Activated naive CD4-positive, alpha-beta T cell treated with anti-CD3 and anti-CD28 coated beads, Interleukin-2, amount 50 U/mL, for 16 hours (primary cell): Measurements from ENCODE around the gene EEPD1.
A peak's percentile ranks its signal among the peaks of the same experiment; 100 is the strongest.

Source experiments
- DNase-seq: peaks from one replicate; pipeline ENCODE4 v3.0.0-alpha.2; 2020

Gene EEPD1

GRCh38 chr7:36284456-36285090, 131.5 kb downstream of the EEPD1 start:
- DNase-seq, result no peak

GRCh38 chr7:36285276-36285675, 132.2 kb downstream of the EEPD1 start:
- DNase-seq, result no peak

GRCh38 chr7:36286226-36286625, 133.2 kb downstream of the EEPD1 start:
- DNase-seq, result peak; percentile 25

DNA sequence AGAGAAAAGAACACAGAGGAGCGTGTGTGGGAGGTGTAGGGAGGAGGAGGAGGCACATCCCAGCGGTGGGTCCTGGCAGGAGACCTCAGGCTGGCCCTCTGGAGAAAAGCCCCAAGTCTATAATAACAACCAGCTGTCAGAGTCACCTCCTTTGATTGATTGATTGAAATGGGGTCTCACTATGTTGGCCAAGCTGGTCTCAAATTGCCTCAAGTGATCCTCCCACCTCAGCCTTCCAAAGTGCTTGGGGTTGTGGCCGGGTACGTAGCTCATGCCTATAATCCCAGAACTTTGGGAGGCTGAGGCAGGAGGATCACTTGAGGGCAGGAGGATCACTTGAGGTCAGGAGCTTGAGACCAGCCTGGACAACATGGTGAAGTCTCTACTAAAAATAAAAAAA, 133.6 kb downstream of the EEPD1 start:
- DNase-seq, result no peak

DNA sequence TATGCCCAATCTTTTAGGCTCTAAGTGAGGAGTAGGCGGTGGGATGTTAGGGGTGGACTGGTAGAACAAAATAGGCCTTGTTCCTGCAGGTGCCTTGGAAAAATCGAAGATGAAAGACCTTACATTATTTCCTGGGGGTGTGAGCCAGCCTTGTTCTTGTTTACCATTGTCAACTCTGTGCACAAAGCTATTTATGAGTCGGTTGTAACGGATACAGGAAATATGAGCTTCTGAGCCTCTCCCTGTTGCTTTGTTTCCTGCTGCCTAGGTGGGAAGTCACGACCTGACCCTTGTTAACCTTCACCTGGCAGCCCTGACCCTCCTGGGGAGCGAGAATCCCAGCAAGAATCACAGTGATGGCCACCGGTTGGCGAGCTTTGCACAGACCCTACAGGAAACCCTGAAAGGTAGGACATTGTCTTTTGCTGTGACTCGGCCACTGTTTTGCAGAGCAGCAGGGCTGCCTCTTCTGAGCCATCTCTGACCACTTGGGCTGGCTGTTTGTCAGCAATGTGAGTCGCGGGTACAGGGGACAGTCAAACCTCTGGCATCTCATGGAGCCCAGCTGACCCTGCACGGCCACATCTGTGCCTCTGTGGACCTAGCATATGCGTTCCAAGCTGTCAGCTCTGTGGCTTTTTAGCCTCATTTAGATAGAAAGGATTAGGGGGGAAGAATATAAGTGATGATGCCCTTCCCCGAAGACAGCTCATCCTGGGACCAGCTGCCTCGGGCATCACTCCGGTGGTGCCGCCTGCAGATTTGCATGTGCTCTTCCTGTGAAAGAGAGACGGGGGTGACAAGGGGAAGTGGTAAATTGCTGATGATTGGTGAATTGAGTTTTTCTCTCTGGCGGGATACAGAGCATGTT, 134.6 kb downstream of the EEPD1 start:
- no peak for DNase-seq

- DNase-seq, result no peak
Observed at GRCh38 chr7:36288501-36288900, 135.4 kb downstream of the EEPD1 start.

DNA sequence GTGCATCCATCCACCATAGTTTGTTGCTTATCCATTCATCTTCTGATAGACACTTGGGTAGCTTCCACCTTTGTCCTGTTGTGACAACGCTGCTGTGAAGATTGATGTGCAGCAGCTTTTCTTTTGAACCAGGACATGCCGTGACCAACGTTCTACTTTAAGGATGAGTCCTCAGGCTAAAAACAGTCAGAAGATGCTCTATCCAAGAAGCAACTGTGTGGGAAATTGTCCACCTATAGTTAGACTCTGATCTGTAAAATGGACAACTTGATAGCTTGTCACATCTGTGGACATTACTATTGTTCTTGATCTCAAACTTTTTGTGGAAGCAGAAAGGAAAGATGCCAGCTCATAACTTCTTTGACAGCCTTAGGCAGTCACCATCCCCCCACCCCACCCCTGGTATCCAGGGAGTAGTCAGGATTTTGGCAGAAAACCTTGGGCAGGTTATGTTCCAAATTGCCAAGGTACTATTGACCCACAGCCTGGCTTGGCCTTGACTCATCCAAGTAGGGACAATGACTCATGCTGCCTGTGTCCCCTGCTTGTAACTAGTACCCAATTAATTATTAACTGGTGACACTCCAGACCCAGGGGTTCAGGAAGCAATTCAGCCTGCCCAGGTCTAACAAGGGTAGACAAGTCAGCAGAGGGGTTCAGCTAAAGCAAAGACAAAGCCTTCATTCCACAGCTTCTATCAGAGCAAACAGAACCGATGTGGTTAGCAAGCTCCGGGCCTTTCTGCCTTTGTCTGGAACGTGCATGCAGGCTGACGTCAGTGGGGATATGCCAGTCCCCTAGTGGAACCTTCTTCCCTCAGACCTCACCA, 137.0 kb downstream of the EEPD1 start:
- DNase-seq, result no peak

DNA sequence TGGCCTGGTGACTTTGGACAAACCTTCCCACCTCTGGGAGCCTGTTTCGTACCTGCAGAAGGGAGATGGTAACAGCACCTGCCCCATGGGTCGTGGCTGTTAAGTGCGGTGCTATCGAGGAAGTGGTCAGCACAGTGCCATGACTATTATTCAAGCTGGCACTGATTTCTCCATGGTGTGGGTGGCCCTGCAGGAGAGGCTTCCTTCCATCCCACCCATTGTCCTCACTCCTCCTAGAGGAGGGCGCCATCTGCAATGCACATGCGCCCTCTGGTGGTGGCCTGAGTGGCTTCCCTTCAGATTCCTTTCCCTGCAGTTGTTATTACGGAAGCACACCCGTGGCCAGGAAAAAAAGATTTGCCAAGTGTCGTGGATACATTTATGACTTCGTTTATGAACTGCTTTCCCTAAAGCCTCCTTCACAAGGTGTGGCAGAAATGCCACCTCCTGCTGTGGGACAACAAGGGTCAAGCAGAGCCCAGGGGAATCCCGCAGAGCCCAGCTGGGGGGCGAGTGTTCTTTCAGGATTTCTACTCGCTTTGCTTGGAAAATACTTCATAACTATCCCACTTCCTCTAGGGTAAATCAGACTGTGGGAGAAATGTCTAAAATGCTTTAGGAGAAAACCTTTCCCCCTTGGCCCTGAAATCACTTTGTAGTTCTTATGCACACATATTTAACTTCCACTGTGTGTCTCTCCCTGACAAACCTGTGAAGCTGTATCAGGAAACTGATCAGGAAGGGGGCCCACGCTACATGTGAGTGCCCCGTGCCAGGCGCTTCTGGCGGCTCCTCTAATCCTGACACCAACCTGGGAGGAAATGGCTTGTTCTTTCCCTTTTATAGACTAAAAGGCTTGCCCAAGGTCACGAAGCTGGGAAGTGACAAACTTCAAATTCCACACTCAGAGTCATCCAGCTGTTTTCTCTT, 138.6 kb downstream of the EEPD1 start:
- DNase-seq, result peak; percentile 74

DNA sequence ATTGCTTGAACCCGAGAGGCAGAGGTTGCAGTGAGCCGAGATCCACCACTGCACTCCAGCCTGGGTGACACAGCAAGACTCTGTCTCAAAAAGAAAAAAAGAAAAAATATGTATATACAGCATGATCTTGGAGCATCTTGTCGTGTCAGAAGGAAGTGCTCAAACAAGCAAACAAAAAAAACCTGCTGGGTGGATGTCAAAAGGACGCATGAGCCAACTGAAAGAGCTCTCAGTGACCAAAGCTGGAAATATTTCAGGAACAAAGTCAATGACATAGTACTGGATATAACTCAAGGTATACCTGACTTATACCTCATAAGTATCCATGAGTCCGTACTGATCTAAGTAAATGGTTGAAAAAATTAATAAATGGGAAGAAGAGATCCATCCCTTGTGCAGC, 142.0 kb downstream of the EEPD1 start:
- DNase-seq, result no peak

DNA sequence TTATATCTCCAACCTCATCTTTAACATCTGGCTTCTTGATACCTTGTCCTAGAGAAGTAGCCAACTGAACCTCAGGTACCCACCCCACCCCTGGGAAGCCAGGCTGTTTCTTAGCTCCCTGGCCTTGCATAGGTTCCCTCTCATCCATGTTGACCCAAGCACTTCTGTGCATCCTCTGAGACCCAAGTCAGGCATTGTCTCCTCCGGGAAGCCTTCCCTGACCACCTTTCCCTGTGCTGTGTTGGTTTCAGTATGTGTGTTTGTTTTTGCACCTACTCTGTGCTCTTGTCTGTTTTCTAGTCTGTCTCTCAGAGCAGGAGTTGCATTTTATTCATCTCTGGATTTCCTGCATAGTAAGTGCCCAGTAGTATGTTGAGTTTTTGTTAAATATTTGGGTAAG, 143.2 kb downstream of the EEPD1 start:
- DNase-seq, result no peak

GRCh38 chr7:36297364-36298009, 144.4 kb downstream of the EEPD1 start:
- DNase-seq, result no peak

DNA sequence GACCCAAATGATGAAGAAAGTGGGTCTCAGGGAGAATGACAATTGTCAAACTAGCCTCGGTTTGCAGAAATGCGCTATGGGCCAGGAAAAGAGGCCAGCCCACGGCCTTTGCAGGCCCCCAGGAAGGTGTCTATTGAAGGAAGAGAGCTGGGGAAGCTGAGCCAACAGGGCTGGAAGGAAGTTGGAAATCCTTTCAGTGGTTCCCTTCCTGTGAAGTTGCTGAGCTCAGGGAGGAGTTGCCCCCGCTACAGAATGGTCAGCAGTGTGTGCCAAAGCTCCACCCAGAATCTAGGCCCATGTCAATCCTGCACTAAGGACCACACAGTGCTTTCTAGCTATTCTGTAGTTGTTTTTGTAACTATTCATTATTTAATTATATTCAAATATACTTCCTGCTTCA, 145.1 kb downstream of the EEPD1 start:
- DNase-seq, result no peak

- no peak for DNase-seq
Observed at GRCh38 chr7:36299223-36299774, 146.2 kb downstream of the EEPD1 start.

DNA sequence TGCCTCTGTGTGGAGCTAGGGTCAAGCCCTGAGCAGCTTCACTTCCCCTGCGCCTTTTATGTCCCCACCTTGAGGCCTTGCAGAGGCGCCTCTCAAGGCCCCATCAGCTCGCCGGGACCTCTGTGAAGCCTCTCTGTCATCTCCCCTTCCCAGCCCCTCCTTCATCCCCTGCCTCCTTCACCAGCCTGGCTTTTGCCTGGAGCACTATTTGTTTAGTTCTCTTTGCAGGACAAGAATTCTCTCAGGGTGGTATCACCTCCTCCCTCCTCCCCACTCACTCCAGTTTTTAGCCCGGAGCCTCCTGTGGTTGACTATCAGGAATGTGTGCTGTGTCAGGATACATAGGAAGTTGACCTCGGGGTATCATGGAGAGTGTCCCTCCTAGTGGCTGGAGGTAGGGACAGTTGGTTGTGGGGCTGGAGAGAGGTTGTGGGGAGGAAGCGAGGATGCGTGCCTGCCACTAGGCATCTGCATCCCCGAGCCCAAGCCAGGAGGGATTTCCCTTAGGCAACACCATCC, 146.8 kb downstream of the EEPD1 start:
- DNase-seq, result no peak

- no peak for DNase-seq
Observed at GRCh38 chr7:36300696-36301350, 147.8 kb downstream of the EEPD1 start.

GRCh38 chr7:36301914-36302771, 149.1 kb downstream of the EEPD1 start:
- DNase-seq, result no peak

DNA sequence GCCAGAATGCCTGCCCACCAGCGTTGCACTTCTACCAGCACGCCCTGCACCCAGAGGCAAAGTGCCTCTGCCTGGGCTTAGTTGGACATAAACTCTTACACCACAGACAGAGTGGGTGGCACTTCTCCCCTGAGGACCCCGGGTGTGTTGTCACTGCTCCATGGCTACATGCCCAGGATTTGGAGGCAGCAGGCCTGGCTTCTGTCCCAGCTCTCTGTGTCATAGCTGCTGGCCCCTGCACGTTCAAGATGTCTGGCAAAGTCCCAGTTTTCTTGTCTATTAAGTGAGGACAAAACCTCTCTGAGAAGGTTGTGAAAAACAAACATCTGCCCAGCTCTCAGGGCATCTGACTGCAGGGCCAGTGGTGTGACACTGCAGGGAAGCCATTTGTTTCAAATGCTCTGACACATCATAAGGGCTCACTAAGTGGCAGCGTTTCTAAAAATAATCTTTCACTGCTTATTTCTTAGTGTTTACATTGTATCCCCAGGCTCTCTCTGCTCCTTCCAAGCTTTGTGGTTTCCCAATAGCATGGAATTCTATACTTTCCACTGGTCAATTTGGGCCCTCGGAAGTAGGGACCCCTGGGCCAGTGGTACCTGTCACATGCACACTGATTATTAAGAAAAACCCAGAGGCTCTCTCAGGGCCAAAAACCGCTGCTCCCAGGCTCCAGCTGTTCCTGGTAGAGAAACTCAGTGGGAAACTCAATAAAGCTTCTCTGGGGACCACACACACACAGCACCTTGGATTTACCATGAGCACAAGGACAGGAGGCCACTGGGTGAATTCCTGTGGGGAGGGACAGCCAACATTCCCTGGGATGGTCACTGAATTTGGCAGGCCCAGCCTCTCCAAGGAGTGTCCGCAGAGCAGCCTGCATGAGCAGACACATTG, 150.4 kb downstream of the EEPD1 start:
- DNase-seq, result no peak

- DNase-seq, result no peak
Observed at GRCh38 chr7:36304099-36304425, 151.0 kb downstream of the EEPD1 start.

- no peak for DNase-seq
Observed at GRCh38 chr7:36305226-36305625, 152.2 kb downstream of the EEPD1 start.
